Measurements from ENCODE around the gene HSD11B1L. TPM values are rescaled to one million over a fixed set of nuclear protein-coding genes. Genes with fewer than 3 reads are reported as not detected.

The HSD11B1L gene
- total RNA-seq, 1 experiment from 2014 or later = 6.0 TPM

DNA sequence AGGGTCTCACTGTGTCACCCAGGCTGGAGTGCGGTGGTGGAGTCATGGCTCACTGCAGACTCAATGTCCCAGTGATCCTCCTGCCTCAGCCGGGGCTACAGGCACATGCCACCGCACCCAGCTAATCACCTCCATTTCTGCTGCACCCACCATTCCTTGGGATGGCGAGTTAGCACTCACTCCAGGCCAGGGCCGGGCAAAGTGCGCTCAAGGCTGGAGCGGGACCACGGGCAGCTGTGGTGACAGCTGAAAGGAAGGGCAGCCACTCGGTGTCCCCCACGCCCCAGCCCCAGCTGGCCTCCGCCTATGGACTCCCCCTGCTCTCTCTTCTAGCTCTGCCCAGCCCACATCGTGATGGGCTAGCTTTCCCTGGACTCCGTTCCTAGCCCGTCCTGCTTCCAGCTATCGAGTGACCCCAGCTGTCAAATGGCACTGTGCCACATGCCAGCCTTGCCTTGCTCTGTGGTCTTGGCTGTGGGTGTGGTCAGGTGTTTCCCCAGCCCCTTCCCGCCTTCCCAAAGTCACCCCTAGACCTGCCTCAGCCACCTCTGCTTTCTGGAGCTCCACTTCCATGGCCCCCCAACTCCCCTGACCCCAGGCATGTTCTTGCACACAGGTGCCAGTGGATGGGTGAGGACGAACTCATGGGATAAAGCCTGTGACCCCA, 4.6 kb upstream of the HSD11B1L start:
- H3K36me3 ChIP-seq (ENCODE audit: control insufficient read depth, insufficient read depth, low read length) = peaks cover 5% of the 10 kb centered on the region; the same call in 1 of the 2 replicates
- intact Hi-C loops (cut with micrococcal nuclease; ENCODE audit: unreplicated experiment) = no loop called here
- ChIA-PET POLR2A (no interaction called here), CTCF (no interaction called here)
- in situ Hi-C loops (cut with HindIII; ENCODE audit: low pct_unique_long_range_greater_than_20kb, low sequenced_read_pairs) = no loop called here
- no peak overlapping the region for H3K27ac ChIP-seq (ENCODE audit: low read length)
- BruUV-seq (replicated peaks) = no TSS peak
- no peaks in the 10 kb centered on the region for H3K9me3 ChIP-seq (ENCODE audit: control insufficient read depth, insufficient read depth, low read depth, low read length)
- ATAC-seq (no peak), DNase-seq (ENCODE audit: low read depth, low spot score) (no peak)
- TF ChIP-seq REST (IDR thresholded peaks at IDR 0.05; ENCODE audit: insufficient read depth in 1 of 2, low read depth in 2 of 2, low read length in 1 of 2) (no peak), POLR2AphosphoS5 (IDR thresholded peaks at IDR 0.05; ENCODE audit: low read depth, low read length) (0 out of 2 replicates have a peak, but pooled peaks have one; percentile 28)
- H3K27me3 ChIP-seq (ENCODE audit: control insufficient read depth, insufficient read depth, low read length) = no peaks in the 10 kb centered on the region
- H3K4me3 ChIP-seq (ENCODE audit: low read depth in 2 of 2, low read length in 2 of 2) = no peak overlapping the region
- H3K4me1 ChIP-seq (ENCODE audit: control insufficient read depth, insufficient read depth, low read length) = no peaks in the 10 kb centered on the region

DNA sequence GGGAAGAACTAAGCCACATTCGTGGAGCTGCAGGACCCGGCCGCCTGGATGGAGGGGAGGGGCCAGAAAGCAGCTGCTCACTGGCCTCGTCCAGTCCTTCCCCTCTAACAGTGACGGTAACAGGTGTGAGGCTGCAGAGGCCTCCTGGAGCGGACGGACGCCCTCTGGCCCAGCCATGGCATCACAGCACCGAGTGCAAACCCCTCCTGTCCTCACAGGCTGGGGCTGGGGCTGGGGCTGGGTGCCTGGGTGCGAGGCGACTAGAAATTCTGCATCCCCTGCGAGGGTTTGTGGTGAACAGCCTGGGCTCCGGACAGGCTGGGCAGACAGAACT, 4.1 kb upstream of the HSD11B1L start:
- Histone ChIP-seq H3K36me3 (ENCODE audit: control insufficient read depth, insufficient read depth, low read length) (peaks cover 5% of the 10 kb centered on the region; the same call in 1 of the 2 replicates), H3K4me1 (ENCODE audit: control insufficient read depth, insufficient read depth, low read length) (no peaks in the 10 kb centered on the region), H3K9me3 (ENCODE audit: control insufficient read depth, insufficient read depth, low read depth, low read length) (no peaks in the 10 kb centered on the region), H3K27me3 (ENCODE audit: control insufficient read depth, insufficient read depth, low read length) (no peaks in the 10 kb centered on the region), H3K4me3 (ENCODE audit: low read depth in 2 of 2, low read length in 2 of 2) (no peak overlapping the region), H3K27ac (ENCODE audit: low read length) (no peak overlapping the region)
- ATAC-seq = no peak
- BruUV-seq (replicated peaks) = no TSS peak
- in situ Hi-C loops (cut with HindIII; ENCODE audit: low pct_unique_long_range_greater_than_20kb, low sequenced_read_pairs) (no loop called here), intact Hi-C loops (cut with micrococcal nuclease; ENCODE audit: unreplicated experiment) (no loop called here)
- TF ChIP-seq TCF7L2 (IDR thresholded peaks at IDR 0.05; ENCODE audit: low read depth, low read length) = no peak
- TF ChIP-seq POLR2AphosphoS5 (IDR thresholded peaks at IDR 0.05; ENCODE audit: low read depth, low read length) = no peak
- TF ChIP-seq, protein P1, sequence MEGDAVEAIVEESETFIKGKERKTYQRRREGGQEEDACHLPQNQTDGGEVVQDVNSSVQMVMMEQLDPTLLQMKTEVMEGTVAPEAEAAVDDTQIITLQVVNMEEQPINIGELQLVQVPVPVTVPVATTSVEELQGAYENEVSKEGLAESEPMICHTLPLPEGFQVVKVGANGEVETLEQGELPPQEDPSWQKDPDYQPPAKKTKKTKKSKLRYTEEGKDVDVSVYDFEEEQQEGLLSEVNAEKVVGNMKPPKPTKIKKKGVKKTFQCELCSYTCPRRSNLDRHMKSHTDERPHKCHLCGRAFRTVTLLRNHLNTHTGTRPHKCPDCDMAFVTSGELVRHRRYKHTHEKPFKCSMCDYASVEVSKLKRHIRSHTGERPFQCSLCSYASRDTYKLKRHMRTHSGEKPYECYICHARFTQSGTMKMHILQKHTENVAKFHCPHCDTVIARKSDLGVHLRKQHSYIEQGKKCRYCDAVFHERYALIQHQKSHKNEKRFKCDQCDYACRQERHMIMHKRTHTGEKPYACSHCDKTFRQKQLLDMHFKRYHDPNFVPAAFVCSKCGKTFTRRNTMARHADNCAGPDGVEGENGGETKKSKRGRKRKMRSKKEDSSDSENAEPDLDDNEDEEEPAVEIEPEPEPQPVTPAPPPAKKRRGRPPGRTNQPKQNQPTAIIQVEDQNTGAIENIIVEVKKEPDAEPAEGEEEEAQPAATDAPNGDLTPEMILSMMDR (IDR thresholded peaks at IDR 0.05) = no peak
- no peak for TF ChIP-seq REST (IDR thresholded peaks at IDR 0.05; ENCODE audit: insufficient read depth in 1 of 2, low read depth in 2 of 2, low read length in 1 of 2)
- no peak for TF ChIP-seq SIN3A (IDR thresholded peaks at IDR 0.05; ENCODE audit: borderline replicate concordance, insufficient read depth, low read depth, low read length)
- DNase-seq (ENCODE audit: low read depth, low spot score) = no peak
- ChIA-PET CTCF (no interaction called here), POLR2A (no interaction called here)
